ENCODE results near the gene PKP3.
A peak's percentile ranks its signal among the peaks of the same experiment; 100 is the strongest.

Gene PKP3

DNA sequence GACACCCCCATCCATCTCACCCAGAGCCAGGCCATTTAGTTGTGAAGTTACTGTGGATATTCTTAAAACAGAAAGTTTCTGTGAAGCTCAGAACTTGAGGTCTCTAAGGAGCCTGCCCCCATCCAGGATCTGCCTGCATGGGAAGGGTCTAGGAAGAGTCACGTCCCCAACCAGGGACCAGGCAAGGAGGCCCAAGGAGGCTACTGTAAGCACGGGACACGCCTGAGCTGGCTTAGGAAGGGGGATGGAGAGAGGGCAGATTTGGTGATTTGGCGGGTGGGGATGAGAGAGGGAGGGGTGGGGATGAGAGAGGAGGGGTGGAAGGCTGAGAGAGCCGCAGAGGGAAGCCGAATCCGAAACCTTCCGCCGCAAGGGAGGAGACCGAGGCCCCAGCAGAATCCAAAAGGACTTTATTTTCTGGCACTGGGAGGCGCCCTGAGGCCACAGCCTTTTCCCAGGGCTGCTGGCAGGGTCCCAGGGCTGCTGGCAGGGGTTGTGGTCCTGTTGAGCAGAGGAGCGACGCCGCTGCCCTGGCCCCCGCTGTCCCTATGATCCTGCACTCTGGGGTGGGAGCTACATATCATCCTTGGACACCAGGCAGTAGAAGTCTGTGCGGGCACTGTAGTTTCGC, 11.4 kb downstream of the PKP3 start:
- DNase-seq (ENCODE audit: low read depth in 2 of 2) = peak in 1 of 2 donors; percentile 59
- H3K4me3 ChIP-seq (replicated peaks in 1 of 2; ENCODE audit: low read depth in 2 of 2, low read length in 2 of 2) = no peak overlapping the region
- TF ChIP-seq CTCF (IDR thresholded peaks at IDR 0.05; ENCODE audit: low read depth, low read length) = no peak

DNA sequence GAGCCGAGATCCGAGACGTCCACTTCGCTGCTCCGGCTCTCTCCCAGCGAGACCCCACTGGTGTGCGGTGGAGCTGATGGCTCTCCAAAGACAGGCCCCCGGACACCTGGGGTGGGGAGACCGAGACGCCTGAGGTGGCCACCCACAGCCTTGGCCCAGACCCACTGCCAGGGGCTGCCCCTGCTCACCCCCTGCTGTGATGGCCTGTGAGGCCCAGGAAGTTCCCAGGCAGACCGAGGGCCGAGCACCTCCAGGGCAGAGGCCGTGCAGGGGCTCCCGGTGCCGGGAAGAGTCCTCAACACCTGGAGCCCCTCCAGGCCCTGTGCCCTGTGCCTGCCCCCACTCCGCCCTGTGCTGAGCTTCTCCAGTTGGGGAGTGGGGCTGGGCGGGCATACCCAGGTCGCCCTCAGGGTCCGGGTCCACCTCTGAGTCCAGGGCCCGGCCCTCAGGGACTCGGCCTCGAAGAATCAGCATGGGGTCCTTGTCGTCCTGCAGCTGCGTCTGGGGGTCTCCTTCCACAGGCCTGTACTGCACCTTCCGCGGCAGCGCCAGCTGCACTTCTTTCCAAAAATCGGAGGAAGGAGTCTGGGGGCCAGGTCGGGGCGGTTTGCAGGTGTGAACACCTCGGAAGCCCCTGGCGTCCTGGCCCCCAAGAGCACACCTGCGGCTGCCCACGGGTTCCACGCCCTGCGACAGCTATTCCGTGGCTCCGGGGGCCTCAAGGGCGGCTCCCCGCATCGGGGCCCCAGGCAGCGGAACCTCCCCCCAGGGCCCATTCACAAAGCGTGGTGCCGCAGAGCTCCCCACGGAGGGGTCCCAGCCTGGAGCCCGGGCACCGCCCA, 12.2 kb downstream of the PKP3 start:
- TF ChIP-seq CTCF (IDR thresholded peaks at IDR 0.05; ENCODE audit: low read depth, low read length) = no peak
- DNase-seq (ENCODE audit: low read depth in 2 of 2) = no peak
- H3K4me3 ChIP-seq (replicated peaks in 1 of 2; ENCODE audit: low read depth in 2 of 2, low read length in 2 of 2) = peak overlapping the region; percentile 46 to 64

DNA sequence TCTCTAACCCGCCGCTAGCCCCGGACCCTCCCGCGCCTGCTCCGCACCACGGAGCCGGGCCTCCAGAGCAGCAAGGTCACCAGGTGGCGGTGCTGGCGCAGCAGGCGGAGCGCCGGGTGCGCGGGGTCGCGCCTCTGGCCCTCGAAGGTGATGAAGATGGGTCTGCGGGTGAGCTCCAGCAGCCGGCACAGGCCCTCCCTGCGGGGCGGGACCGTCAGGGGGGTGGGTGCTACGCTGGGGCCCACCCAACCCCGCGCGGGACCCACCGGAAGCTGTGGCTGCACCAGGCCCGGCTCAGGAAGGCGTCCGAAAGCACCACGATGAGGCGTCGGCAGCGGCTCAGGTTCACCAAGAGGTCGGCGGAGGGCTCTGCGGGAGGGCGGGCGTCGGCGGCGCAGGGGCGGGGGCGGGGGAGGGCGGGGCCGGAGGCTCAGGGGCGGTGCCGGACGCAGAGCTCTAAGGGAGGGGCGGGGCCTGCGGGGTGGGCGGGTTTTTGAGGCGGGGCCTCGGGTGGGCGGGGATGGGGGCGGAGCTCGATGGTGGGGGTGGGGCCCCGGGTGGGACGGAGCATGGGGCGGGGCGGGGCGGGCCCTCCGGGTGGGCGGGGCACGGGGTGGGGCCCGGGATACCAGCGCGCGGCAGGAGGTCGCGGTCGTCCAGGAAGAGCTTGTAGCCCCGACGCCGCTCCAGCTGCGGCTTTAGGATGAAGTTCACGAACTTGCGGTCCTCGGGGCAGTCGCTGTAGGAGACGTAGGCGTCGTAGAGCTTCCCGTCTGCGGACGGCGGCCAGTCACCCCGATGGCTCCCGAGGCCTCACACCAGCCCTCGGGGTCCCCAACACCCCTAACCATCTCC, 13.0 kb downstream of the PKP3 start:
- peak; percentile 78 to 89 for DNase-seq (ENCODE audit: low read depth in 2 of 2)
- no peak for TF ChIP-seq CTCF (IDR thresholded peaks at IDR 0.05; ENCODE audit: low read depth, low read length)
- peak overlapping the region; percentile 46 to 64 for H3K4me3 ChIP-seq (replicated peaks in 1 of 2; ENCODE audit: low read depth in 2 of 2, low read length in 2 of 2)

DNA sequence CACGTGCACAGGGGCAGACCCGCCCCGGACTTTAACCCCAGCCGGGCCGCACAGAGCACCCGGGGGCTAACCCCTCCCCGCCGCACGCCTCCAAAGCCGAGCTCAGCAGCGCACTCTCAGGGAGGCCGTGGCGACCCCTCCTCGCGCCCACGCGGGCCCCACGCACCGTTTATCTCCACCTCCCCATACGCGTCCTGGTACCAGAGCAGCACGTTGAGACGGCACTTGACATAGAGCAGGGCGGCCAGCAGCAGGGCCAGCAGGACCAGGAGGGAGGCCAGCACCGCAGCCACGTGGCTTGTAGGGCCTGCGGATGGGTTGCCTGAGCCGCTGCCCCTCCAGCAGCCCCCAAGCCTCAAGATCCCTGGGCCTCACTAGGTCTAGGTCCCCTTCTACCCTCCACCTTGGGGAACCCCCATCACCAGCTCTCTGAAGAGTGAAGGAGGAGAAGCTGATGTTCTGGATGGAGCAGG, 13.7 kb downstream of the PKP3 start:
- DNase-seq (ENCODE audit: low read depth in 2 of 2) = no peak
- H3K4me3 ChIP-seq (replicated peaks in 1 of 2; ENCODE audit: low read depth in 2 of 2, low read length in 2 of 2) = no peak overlapping the region
- no peak for TF ChIP-seq CTCF (IDR thresholded peaks at IDR 0.05; ENCODE audit: low read depth, low read length)

GRCh38 chr11:408154-409007, 14.4 kb downstream of the PKP3 start:
- TF ChIP-seq CTCF (IDR thresholded peaks at IDR 0.05; ENCODE audit: low read depth, low read length) = no peak
- no peak for DNase-seq (ENCODE audit: low read depth in 2 of 2)
- H3K4me3 ChIP-seq (replicated peaks in 1 of 2; ENCODE audit: low read depth in 2 of 2, low read length in 2 of 2) = no peak overlapping the region
